HG03064 (cell line): ENCODE results near the gene SLC7A4.
"Not testable (repeated sequence)": the region's sequence is repeated elsewhere in the genome, so short reads cannot be mapped to it uniquely, and the experiment has no call there.

Experiments used
- ATAC-seq: cut with Tn5 transposase; IDR thresholded peaks from one replicate; pipeline ENCODE4 v1.9.1; 2021; ENCODE audit warnings: low read depth; ENCODE audit not compliant: unreplicated experiment

The SLC7A4 gene

DNA sequence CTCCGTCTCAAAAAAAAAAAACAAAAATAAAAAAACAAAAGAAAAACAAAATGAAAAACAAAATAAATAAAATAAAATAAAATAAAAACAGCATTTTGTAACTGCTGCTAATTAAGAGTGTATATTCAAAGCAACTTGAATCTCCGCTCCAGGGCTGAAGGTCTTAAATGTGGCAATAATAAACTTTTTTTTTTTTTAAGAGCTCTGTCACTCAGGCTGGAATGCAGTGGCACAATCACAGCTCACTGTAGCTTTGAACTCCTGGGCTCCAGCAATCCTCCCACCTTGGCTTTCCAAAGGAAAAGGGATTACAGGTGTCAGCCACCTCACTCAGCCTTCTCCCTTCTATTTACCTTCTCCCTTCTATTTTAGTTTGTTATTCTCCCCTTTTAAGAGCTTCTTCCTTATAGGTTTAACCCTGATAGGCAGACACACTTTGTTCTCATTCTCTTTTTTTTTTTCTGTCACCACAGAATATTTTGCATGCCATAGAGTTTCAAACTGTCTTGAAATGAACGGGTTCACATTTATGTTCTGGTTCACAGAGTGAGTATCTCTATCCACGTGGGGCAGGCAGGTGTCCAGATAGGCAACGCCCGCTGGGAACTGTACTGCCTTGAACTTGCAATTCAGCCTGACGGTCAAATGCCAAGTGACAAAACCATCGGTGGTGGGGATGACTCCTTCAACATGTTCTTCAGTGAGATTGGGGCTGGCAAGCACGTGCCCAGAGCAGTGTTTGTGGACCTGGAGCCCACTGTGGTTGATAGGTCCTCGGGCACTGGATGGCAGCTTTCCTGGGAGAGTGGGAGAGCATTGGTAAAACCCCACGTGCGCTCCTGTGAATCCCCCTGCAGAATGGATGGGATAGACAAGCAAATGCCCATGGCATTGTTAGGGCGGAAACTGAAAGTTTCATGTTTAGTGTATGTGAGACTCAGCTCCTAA is 32.8 kb upstream of the SLC7A4 start:
- ATAC-seq: no peak

DNA sequence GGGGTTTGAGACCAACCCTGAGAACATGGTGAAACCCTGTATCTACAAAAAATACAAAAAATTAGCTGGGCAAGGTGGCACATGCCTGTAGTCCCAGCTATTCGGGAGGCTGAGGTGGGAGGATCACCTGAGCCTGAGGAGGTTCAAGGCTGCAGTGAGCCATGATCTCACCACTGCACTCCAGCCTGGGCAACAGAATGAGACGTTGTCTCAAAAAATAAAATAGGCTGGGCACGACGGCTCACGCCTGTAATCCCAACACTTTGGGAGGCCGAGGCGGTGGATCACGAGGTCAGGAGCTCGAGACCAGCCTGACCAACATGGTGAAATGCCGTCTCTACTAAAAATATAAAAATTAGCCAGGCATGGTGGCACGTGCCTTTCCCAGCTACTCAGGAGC is 32.1 kb upstream of the SLC7A4 start:
- ATAC-seq: not testable (repeated sequence)

DNA sequence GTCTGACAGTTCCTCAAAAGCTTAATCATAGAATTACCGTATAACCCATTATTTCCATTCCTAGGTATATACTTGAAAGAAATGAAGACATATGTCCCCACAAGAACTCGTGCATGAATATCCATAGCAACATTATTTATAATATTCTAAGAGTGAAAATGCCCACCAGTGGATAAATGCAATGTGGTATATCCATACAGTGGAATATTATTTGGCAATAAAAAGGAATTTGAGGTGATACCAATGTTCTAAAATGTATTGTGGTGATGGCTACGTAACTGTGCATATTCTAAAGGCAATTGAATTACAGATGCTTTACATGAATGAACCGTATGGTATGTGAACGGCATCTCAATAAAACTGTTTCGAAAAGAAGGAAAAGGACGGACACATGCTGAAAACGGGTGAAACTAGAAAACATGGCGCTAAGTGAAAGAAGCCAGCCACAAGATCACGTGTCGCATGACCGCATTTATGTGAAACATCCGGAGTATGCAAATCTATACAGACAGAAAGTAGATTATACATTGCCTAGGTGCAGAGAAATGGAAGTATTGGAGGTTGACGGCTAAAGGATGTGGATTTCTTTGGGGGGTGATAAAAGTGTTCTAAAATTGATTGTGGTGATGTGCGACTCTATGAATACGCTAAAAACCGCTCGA is 29.4 kb upstream of the SLC7A4 start:
- ATAC-seq: not testable (repeated sequence)

DNA sequence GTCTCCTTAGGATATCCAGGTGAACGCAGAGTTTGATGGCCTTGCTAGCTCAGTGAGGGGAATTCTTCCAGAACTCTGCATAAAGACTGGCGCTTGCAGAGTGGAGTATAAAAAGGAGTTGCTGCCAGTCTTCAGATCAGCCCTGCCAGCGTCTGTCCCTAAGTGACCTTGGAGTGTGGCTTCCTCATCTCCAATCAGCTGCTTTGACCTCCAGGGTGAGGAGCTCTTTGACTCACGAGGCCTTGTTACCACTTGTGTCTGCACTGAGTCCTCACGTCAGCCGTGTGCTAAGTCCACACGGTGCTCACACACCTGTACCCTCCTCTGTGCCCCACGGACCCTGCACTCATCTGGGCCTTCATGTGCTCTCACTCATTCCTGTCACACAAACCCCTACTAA is 28.0 kb upstream of the SLC7A4 start:
- not testable (repeated sequence) for ATAC-seq

DNA sequence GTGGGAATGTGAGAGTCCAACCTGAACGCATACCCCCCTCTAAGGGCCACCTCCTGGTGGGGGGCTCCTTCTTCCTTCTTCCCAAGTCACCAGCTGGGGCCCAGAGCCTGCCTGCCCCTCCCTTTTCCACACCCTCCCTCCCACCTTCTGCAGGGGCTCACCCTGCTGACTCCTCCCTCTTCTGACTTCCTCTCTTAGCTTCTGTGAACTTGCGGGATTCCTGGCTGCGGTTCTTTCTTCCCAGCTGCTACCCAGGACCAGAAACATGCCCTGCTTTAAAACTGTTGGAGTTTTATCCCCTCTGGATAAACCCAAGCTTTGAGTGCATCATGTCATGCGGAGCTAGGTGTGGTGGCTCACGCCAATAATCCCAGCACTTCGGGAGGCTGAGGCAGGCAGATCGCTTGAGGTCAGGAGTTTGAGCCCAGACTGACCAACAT is 23.5 kb upstream of the SLC7A4 start:
- ATAC-seq: no peak

DNA sequence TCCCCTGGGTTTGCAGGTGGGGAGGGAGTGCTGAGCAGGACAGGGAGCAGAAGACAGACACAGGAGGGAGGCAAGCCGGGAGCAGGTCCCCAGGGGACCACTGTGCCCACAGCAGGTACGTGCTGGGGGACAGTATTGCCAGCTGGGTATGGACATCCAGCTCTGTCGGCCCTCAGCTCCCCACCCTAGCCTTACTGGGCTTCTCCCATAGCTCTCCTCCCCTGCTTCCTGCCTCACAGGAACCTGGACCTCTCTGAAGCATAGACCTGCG is 23.1 kb upstream of the SLC7A4 start:
- ATAC-seq: no peak

DNA sequence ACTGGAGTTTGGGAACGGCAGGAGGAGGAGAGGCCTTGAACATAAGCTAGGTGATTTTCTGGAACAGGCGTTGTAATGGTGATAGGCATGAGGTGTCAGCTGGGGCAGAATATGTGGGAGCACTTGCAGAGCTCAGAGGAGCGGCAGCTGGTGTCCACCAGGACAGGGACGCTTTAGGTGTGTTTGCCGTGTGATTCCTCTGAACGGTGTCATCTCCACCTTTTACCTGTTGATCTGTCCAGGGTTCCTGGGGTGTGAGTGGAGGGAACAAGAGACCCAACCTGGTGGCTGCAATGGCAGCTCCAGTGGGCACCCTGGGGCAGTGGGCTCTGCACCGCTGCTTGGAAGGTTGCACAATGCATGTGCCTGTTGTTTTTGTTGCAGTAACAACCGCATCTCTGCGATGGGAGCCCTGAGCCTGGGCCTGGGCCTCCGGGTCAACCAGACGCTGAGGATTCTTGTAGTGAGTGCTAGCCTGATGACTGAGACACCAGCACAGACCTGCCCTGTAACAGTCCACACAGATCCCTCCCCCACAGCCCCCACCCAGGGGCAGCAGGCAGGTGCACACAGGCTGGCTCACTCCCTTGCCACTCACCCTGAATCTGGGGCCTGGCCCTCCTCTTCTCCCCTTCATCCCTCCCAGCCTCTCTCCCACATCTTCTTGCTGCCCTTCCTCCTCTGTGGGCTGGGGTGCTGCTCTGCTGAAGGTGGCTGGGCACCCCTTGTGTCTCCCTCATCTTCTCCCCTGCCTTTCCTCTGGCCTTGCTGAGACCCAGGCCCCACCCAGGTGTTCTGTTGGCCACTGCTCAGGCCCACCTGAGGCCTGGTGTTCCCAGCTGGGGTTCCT is 22.6 kb upstream of the SLC7A4 start:
- no peak for ATAC-seq

DNA sequence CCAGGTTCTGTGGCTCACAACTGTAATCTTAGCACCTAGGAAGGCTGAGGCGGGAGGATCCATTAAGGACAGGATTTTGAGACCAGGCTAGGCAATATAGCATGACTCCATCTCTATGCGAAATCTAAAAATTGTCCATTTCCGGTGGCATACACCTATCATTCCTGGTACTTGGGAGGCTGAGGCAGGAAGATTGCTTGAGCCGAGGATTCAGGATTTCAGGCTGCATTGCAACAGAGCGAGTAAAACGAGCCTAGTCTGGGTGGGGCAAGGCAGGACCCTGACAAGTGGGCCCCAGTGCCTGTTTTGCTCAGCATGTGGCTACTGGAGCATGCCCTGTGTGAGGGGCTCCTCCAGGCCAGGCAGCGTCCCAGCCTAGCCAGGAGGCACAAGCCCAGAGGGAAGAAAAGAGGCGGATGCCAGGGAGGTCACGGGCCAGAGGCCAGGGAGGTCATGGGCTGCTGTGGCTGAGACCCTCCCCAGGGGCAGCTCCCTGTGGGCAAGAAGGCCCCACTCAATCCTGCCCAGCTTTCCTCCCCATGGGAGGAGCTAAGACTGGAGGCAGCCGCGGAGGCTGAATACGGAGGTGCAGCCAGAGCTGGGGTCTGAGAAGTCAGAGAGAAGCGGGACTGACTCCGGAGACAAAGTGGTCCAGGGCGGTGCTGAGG is 21.8 kb upstream of the SLC7A4 start:
- ATAC-seq: no peak

DNA sequence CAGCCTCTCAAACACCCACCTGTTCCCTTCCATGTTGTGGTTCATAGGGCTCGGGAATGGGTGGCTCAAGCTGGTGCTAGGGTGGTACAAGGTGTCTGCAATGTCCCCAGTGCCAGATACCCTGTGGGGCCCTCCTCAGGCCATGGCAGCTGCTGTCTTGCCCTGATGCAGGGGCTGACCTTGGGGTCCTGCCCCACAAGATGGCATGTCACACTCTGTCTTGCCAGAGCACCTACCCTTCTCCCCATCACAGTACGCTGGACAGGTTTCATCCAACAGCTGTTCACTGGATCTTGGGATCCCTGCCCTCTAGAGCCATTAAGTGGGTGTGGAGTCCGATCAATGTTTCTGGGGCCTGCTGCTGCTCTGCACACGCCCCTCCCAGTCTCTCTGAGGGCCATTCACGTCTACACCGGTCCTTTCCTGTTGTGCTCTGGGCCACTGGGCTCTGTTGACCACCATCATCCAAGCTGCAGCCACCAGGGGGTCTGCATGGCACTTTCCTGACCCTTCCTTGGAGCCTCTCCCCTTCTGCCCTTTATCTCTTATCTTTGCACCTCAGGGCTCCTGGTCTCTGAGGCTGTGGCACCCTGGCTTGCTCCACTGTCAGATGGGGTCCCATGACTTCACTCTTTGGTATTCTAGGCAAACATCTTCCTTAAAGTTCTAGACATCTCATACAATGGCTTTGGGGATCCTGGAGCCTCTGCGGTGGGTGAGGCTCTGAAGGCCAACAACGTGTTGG is 20.5 kb upstream of the SLC7A4 start:
- ATAC-seq: no peak

DNA sequence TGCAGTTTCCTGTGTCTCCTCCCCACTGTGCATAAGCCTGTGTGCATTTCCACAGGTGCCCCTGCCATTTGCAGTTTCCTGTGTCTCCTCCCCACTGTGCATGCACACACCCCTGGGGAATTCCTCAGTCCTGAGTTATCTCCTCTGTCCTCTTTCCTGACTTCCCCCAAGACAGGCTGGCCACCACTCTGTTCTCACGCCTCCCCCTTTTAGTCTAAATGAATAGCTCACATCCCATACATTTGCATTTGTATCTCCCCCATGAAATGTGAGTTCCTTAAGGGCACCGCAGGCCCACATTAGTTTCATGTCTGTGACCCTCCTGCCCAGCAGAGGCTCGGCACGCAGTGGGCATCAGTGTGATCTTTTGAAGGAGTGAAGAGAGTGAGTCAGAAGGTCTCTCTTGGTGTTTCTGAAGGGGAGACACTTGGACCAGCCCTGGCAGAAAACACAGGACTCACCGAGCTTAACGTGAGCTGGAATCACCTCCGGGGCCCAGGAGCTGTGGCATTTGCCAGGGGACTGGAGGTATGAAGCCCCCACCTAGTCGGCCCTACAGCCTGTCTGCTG is 19.6 kb upstream of the SLC7A4 start:
- ATAC-seq: no peak

DNA sequence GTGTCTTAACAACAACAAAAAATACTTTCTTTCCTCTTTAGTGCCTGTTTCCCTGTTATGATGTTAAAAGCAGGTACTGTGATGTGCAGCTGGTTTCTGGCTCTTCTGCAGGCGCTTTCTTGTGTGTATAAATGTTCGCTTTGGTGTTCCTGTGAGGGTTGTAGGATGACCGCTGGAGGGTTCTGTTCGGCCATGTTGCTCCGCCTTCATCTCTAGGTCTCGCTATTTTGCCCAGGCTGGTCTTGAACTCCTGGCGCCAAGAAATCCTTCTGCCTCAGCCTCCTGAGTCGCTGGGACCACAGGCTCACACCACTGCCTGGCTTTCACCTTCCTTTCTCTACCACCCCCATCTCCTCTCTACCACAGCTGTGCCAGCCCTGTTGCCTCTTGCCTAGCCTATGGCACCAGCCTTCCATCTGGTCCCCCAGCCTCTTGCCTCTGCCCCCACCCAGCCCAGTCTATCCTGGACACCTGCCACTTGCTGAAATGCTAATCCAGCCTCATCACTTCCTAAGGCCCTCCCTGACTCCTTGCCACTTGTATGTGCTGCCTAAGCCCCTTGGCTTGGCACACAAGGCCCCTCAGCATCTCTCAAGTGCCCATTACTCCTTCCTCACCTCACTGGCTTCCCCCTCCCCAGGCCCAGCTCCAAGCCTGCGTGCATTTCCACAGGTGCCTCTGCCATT is 18.9 kb upstream of the SLC7A4 start:
- ATAC-seq: no peak

DNA sequence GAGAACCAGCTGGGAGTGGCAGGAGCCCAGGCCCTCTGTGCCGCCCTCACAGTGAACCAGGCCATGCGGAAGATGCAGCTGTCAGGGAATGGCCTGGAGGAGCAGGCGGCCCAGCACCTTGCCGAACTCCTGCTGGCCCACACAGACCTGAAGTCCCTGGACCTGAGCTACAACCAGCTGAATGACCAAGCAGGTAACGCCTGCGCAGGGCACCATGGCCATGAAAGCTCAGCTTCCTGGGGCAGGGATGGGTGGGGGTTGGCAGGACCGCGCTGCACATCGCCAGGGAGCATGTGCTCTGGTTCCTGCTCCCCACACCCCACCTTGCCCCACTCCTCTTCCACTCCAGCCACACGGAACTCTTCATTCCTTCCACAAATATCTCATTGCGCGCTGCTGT is 16.6 kb upstream of the SLC7A4 start:
- not testable (repeated sequence) for ATAC-seq

DNA sequence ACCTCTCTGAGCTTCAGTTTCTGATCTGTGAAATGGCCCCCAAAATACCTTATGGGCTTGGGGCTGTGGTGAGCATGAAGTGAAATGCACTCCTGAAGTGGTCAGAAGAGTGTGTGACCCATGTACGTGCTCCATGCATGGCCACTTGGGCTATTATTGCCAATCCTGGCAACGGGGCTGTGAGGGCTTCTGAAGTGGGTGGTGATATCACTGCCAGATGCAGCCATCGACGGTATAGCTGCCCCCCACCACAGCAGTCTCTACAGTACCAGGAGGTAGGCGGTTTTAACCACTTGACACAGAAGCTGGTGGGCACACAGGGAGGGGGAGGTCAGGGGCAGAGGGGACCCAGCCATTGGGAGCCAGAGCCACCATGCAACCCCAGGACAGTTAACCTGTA is 16.1 kb upstream of the SLC7A4 start:
- not testable (repeated sequence) for ATAC-seq

DNA sequence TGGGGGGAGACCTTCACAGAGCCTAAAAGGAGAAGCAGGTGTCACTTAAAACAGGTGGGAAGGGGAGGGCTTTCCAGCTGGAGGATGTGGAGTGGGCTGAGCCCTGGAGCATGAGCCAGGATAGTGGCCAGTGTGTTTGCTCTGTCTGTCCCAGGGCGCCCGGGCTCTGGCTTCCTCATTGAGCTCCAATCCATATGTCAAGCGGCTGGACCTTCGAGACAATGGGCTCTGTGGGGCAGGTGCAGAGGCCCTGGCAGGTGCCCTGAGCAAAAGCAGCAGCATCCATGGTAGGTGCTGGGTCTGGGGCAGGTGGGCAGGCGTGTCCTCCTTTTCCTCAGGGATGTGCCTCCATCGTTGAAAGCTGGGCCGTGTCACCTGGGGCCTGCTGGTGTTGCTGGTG is 15.4 kb upstream of the SLC7A4 start:
- no peak for ATAC-seq

DNA sequence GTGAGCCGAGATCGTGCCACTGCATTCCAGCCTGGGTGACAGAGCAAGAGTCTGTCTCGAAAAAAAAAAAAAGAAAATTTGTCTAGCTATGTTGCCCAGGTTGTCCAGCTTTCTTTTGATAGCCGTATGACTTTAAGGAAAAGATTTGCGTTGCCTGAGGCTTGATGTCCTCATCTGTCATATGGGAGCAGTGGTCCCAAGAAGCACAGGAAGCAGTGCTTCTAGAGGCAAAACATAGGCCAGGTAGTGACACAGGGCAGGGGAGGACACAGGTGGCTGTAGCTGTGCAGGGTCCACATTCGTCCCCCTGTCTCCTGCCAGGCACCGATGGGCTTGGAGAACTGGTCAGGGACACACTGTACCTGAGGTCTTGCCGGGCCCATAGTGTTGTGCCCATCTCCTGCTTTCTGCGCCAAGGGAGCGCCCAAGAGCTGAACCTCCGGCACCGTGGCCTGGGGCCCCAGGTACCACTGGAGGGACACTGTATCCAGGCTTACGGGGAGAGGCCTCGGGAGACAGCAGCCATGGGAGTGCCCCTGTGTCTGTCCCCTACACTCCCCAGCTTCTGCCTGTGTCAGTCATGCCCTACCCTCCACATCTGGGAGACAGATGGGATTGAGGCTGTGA is 14.8 kb upstream of the SLC7A4 start:
- ATAC-seq: no peak

DNA sequence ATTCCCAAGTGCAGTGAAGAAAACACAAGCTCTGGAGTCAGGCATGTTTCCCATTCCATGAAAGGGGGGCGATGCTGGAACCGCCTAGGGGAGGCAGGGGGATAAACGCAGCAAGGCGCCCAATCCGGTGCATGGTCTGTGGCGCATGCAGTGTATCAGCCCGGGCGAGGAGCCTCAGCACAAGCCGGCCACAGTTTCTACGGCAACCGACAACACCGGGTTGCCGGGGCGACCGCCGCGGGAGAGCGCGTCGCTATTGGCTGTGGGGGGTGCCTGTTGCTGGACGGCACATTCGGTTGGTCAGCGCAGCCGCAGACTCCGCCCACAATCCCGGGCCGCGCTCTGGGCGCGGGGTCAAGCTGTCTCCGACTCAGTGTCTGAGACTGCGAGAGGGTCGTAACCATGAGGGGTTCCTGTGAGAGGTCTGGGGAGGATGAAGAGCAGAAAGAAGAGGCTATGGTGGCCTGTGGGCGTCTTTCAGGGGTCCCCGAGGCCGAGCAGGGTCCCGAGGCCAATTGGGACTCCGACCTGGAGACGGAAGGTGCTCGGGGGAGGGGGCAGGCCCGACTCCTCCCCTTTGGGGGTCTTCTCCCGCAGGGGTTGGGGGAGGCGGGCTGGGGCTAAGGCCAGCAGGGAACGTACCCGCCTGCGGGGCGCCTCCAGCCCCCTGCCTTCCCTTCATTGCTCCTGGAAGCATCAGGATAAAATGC is 13.4 kb upstream of the SLC7A4 start, which contains the start of gene LRRC74B:
Gene LRRC74B (plus strand): TSS at position 362 of the 710 bp plus-strand sequence. CDS start 41 bp downstream, at position 403.
- no peak for ATAC-seq

DNA sequence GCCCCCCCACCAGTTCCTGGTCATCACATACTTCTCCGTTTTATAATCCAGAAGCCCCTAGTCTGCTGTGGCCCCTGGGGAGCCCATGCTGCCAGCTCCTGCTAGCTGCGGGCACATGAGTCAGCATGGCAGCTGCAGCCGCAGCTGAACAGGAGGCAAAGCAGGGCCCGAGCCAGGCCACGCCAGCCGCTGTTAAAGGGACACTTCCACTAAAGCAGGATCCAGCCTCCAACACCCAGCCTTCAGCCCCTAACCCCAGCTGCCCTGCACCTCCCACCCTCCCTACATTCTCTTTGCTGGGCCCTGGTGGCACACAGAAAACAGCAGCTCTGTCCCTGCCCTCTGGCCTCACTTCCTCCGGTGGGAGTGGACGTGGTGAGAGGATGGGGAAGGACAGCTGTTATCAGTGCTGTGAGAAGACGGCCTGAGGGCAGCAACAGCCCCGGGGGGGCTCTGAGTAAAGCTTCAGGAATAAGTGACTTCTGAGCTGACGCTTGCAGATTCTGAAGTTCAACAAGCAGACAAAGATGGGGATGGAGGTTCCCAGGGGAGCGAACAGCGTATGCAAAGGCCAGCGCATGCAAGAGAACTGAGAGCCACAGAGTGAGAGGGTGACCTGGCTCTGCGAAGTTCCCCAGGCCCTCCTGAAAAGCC is 12.7 kb upstream of the SLC7A4 start:
- no peak for ATAC-seq
